Cardiac muscle cell (in vitro differentiated cells and primary cell): ENCODE measurements around the gene CBY2. TPM values are rescaled to one million over a fixed set of nuclear protein-coding genes. Genes with fewer than 3 reads are reported as not detected.
A peak's percentile ranks its signal among the peaks of the same experiment; 100 is the strongest.

Experiments used
- DNase-seq, 2 donors: peaks; one replicate each; pipeline versions ENCODE4 v3.0.0 to v3.0.0-alpha.2; 2010 to 2017; ENCODE audit warnings: low read depth in 1 of 2, low spot score in 1 of 2
- H3K27ac ChIP-seq: fragments of 200-600 bp; sonication (generic); 2 replicates; pipeline ENCODE4 v1.5.1; 2016
- H3K27me3 ChIP-seq: fragments of 200-600 bp; sonication (generic); 2 replicates; pipeline ENCODE4 v1.6.0; 2016; ENCODE audit warnings: control low read depth
- H3K36me3 ChIP-seq: fragments of 200-600 bp; sonication (generic); 2 replicates; pipeline ENCODE4 v1.5.1; 2016; ENCODE audit warnings: control low read depth
- H3K4me1 ChIP-seq: fragments of 200-600 bp; sonication (generic); 2 replicates; pipeline ENCODE4 v1.8.1; 2017; ENCODE audit warnings: low read depth, mild to moderate bottlenecking, mixed run types
- H3K4me3 ChIP-seq: fragments of 200-600 bp; sonication (generic); 2 replicates; pipeline ENCODE4 v1.5.1; 2016; ENCODE audit warnings: mild to moderate bottlenecking
- H3K9me3 ChIP-seq: fragments of 200-600 bp; sonication (generic); 2 replicates; pipeline ENCODE4 v1.5.1; 2017; ENCODE audit warnings: low read depth, mild to moderate bottlenecking, control low read depth
- CTCF ChIP-seq: IDR thresholded peaks from 2 replicates; pipeline ENCODE4 v1.5.1; 2012; ENCODE audit warnings: low read depth, mild to moderate bottlenecking, low read length
- polyA plus RNA-seq: library from polyadenylated mRNA; unstranded; fragments of >200 nt; fragmentation: Nextera tagmentation; extraction: Ambion mirVana; gene quantifications from 2 replicates; pipeline ENCODE4 v1.2.1, GENCODE V29; 2016
- total RNA-seq: library from RNA; depleted of rRNA; stranded (reverse); fragments of >200 nt; gene quantifications from 2 replicates; pipeline ENCODE4 v1.2.3, GENCODE V29; 2016

Gene CBY2
- total and polyA plus RNA-seq, 2 experiments from 2014 or later, result 0.35 TPM; not detected in 1

GRCh38 chr13:45728759-45729158 is 26.6 kb downstream of the CBY2 start:
- H3K36me3 ChIP-seq, result no peaks in the 10 kb centered on the region
- H3K4me3 ChIP-seq, result no peak overlapping the region
- H3K27me3 ChIP-seq, result peaks cover 3% of the 10 kb centered on the region
- H3K4me1 ChIP-seq, result peaks cover 4% of the 10 kb centered on the region
- peak; percentile 15 for TF ChIP-seq CTCF
- H3K9me3 ChIP-seq, result no peaks in the 10 kb centered on the region
- peak; percentile 7 to 46 for DNase-seq
- H3K27ac ChIP-seq, result no peak overlapping the region

- H3K27ac ChIP-seq, result no peak overlapping the region
- peaks cover 3% of the 10 kb centered on the region for H3K27me3 ChIP-seq
- no peaks in the 10 kb centered on the region for H3K36me3 ChIP-seq
- H3K9me3 ChIP-seq, result no peaks in the 10 kb centered on the region
- H3K4me3 ChIP-seq, result no peak overlapping the region
- peaks cover 4% of the 10 kb centered on the region for H3K4me1 ChIP-seq
- no peak for TF ChIP-seq CTCF
- DNase-seq, result no peak
Measured at GRCh38 chr13:45731455-45731854, 29.3 kb downstream of the CBY2 start.

GRCh38 chr13:45732916-45733315 is 30.8 kb downstream of the CBY2 start:
- no peak for DNase-seq
- no peak overlapping the region for H3K4me3 ChIP-seq
- no peaks in the 10 kb centered on the region for H3K36me3 ChIP-seq
- H3K27me3 ChIP-seq, result peaks cover 3% of the 10 kb centered on the region
- H3K4me1 ChIP-seq, result no peaks in the 10 kb centered on the region
- H3K27ac ChIP-seq, result no peak overlapping the region
- no peak for TF ChIP-seq CTCF
- no peaks in the 10 kb centered on the region for H3K9me3 ChIP-seq

GRCh38 chr13:45733361-45733760 is 31.2 kb downstream of the CBY2 start:
- H3K4me1 ChIP-seq, result no peaks in the 10 kb centered on the region
- no peak for DNase-seq
- no peaks in the 10 kb centered on the region for H3K36me3 ChIP-seq
- H3K4me3 ChIP-seq, result no peak overlapping the region
- no peak for TF ChIP-seq CTCF
- H3K27me3 ChIP-seq, result peaks cover 3% of the 10 kb centered on the region
- H3K9me3 ChIP-seq, result no peaks in the 10 kb centered on the region
- no peak overlapping the region for H3K27ac ChIP-seq

- no peaks in the 10 kb centered on the region for H3K9me3 ChIP-seq
- H3K4me3 ChIP-seq, result no peak overlapping the region
- no peak overlapping the region for H3K27ac ChIP-seq
- no peak for DNase-seq
- TF ChIP-seq CTCF, result no peak
- no peaks in the 10 kb centered on the region for H3K4me1 ChIP-seq
- no peaks in the 10 kb centered on the region for H3K36me3 ChIP-seq
- H3K27me3 ChIP-seq, result peaks cover 3% of the 10 kb centered on the region
Measured at GRCh38 chr13:45737571-45738017, 35.5 kb downstream of the CBY2 start.

GRCh38 chr13:45742985-45743384 is 40.9 kb downstream of the CBY2 start:
- Histone ChIP-seq H3K36me3 (no peaks in the 10 kb centered on the region), H3K27ac (no peak overlapping the region), H3K9me3 (no peaks in the 10 kb centered on the region), H3K27me3 (peaks cover 3% of the 10 kb centered on the region), H3K4me3 (no peak overlapping the region), H3K4me1 (no peaks in the 10 kb centered on the region)
- no peak for DNase-seq
- TF ChIP-seq CTCF, result no peak
